ENCODE results near the gene GRK2. TPM values are rescaled to one million over a fixed set of nuclear protein-coding genes. Genes with fewer than 3 reads are reported as not detected.
"Not testable (repeated sequence)": the region's sequence is repeated elsewhere in the genome, so short reads cannot be mapped to it uniquely, and the experiment has no call there.

GRK2 gene
- total and polyA plus RNA-seq, 10 donors = 119 to 301 (median 261) TPM

GRCh38 chr11:67260406-67260805 lies 5.9 kb upstream of the GRK2 start:
- peaks cover 0 to 13% (median 0%) of the 10 kb centered on the region in 7 donors for H3K27me3 ChIP-seq (replicated peaks in 1 of 7)
- intact Hi-C loops (cut with DNase I; ENCODE audit: low total_unique reads) = no loop called here

DNA sequence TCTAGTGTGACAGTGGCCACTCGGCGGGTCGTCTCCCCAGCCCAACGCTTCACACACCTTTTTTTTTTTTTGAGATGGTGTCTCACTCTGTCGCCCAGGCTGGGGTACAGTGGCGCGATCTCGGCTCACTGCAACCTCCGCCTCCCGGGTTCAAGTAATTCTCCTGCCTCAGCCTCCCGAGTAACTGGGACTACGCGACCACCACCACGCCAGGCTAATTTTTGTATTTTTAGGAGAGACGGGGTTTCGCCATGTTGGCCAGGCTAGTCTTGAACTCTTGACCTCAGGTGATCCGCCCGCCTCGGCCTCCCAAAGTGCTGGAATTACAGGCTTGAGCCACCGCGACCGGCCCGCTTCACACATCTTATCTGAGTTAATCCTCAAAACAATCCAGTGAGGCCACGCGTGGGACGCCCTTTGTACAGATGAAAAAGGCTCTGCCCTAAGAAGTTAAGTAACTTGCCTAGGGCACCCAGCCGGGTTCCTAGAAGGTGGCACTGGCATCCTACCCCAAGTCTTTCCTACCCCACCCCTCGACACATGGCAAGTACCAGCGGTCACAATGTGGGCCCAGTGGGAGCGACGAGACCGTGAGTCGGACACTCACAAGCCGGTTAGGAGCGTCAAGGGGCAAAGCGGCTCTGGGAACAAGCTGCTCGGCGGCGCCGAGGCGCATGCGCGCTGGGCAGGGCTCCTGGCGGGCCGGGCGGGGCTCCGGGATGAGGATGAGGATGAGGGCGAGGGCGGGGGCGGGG lies 5.2 kb upstream of the GRK2 start:
- Histone ChIP-seq H3K27ac (peak overlapping the region in 1 of 8 donors; percentile 18), H3K4me1 (peaks cover 21 to 72% (median 37%) of the 10 kb centered on the region in 6 donors), H3K36me3 (peaks cover 0 to 24% (median 13%) of the 10 kb centered on the region in 6 donors), H3K4me3 (peak overlapping the region in 5 of 8 donors; percentile 10 to 58 (median 19)), H3K27me3 (replicated peaks in 1 of 7) (peaks cover 0 to 13% (median 0%) of the 10 kb centered on the region in 7 donors)
- peak; percentile 83 for DNase-seq
- WGBS, 5 donors = 37 to 55% (median 42%) methylated on average over 36 to 50 of the region's 50 CpGs
- TF ChIP-seq POLR2AphosphoS5 (IDR thresholded peaks at IDR 0.05) = peak in 1 of 3 donors; percentile 33
- intact Hi-C loops (cut with DNase I; ENCODE audit: low total_unique reads); H3K9me3 ChIP-seq: not testable (repeated sequence)

More at GRCh38 chr11:67260406-67260805, 5.9 kb upstream of the GRK2 start:
- Histone ChIP-seq H3K27ac (no peak overlapping the region), H3K4me3 (no peak overlapping the region), H3K9me3 (no peaks in the 10 kb centered on the region), H3K36me3 (peaks cover 0 to 30% (median 20%) of the 10 kb centered on the region in 6 donors), H3K4me1 (peaks cover 16 to 70% (median 31%) of the 10 kb centered on the region in 6 donors)
- TF ChIP-seq CTCF (IDR thresholded peaks at IDR 0.05 in 8 of 11, conservative IDR thresholded peaks at IDR 0.05 in 3 of 11) (no peak), POLR2A (IDR thresholded peaks at IDR 0.05) (no peak), POLR2AphosphoS5 (IDR thresholded peaks at IDR 0.05) (no peak)
- no peak for DNase-seq
- WGBS, 5 donors = 69 to 93% (median 84%) methylated on average over 6 of the region's 6 CpGs

- peaks cover 0 to 13% (median 0%) of the 10 kb centered on the region in 7 donors for H3K27me3 ChIP-seq (replicated peaks in 1 of 7)
- peaks cover 22 to 67% (median 38%) of the 10 kb centered on the region in 6 donors for H3K4me1 ChIP-seq
- 20 to 33% (median 27%) methylated on average over 8 to 18 of the region's 18 CpGs for WGBS, 5 donors
- H3K27ac ChIP-seq = peak overlapping the region in 1 of 8 donors; percentile 18
- H3K4me3 ChIP-seq = peak overlapping the region in 5 of 8 donors; percentile 10 to 58 (median 19)
- no peak for TF ChIP-seq POLR2AphosphoS5 (IDR thresholded peaks at IDR 0.05)
- TF ChIP-seq POLR2A (IDR thresholded peaks at IDR 0.05) = no peak
- TF ChIP-seq CTCF (IDR thresholded peaks at IDR 0.05 in 8 of 11, conservative IDR thresholded peaks at IDR 0.05 in 3 of 11) = no peak
- no peaks in the 10 kb centered on the region for H3K9me3 ChIP-seq
- DNase-seq = no peak
- intact Hi-C loops (cut with DNase I; ENCODE audit: low total_unique reads) = no loop called here
- peaks cover 0 to 18% (median 8%) of the 10 kb centered on the region in 6 donors for H3K36me3 ChIP-seq
These were observed 4.7 kb upstream of the GRK2 start for GRCh38 chr11:67261640-67261945.

DNA sequence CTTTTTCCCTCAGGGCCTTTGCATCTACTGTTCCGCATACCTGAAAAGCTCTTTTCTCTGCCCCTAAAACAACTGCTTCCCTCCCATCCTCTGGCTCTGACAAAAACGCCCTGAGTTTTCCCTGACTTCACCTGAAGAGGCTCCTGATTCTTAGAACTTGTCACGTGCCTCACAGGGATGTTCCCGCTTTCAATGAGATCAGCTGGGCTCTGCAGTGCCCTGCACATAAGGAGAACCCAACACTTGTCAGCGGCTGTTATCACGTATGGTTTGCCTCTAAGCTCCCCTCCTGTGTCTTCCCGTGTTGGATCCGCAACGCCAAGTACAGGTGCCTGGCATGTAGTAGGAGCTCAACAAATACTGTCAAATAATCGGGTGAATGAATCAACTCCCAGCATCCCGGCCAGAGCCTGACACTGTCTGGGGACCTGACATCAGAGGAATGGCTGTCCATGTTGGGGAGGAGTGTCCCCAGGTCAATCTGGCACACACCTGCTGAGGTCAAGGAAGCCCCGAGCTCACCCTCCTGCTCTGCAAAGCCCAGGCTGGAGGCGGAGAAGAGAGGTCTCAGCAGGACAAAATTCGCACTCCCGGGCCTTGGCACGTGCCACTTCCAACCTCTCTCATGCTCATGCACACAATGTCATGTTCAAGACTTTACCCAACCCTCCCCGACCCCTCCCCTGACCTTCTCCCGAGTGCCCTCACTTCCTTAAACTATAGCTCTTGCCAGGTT lies 4.2 kb upstream of the GRK2 start:
- intact Hi-C loops (cut with DNase I; ENCODE audit: low total_unique reads) = loop anchor here (2.0 kb wide), 1 partner anchor 55 kb away; no protein-coding TSS in a partner anchor
- H3K27ac ChIP-seq = peak overlapping the region in 3 of 8 donors; percentile 69 to 82 (median 81)
- peaks cover 22 to 62% (median 38%) of the 10 kb centered on the region in 6 donors for H3K4me1 ChIP-seq
- H3K27me3 ChIP-seq (replicated peaks in 1 of 7) = peaks cover 0 to 13% (median 0%) of the 10 kb centered on the region in 7 donors
- 50 to 55% (median 52%) methylated on average over 17 to 18 of the region's 18 CpGs for WGBS, 5 donors
- no peak for DNase-seq
- H3K4me3 ChIP-seq = peak overlapping the region in 1 of 8 donors; percentile 58
- no peaks in the 10 kb centered on the region for H3K9me3 ChIP-seq
- TF ChIP-seq POLR2A (IDR thresholded peaks at IDR 0.05) (no peak), CTCF (IDR thresholded peaks at IDR 0.05 in 8 of 11, conservative IDR thresholded peaks at IDR 0.05 in 3 of 11) (no peak), POLR2AphosphoS5 (IDR thresholded peaks at IDR 0.05) (no peak)
- peaks cover 0 to 13% (median 3%) of the 10 kb centered on the region in 6 donors for H3K36me3 ChIP-seq

Measured in spleen (tissue), 11 donors.